Kidney tubule cell (primary cell): Measurements from ENCODE around the gene ANKRD60.
A peak's percentile ranks its signal among the peaks of the same experiment; 100 is the strongest.

Experiments
- DNase-seq: peaks from one replicate; pipeline ENCODE4 v3.0.0-alpha.2; 2018; ENCODE audit warnings: low spot score

The ANKRD60 gene

GRCh38 chr20:58223358-58223941 is 5.0 kb downstream of the ANKRD60 start:
- DNase-seq, result no peak

GRCh38 chr20:58222446-58222845 is 6.0 kb downstream of the ANKRD60 start:
- DNase-seq, result no peak

- no peak for DNase-seq
These were observed 9.1 kb downstream of the ANKRD60 start for GRCh38 chr20:58219342-58219700.

- no peak for DNase-seq
These were observed 9.7 kb downstream of the ANKRD60 start for GRCh38 chr20:58218665-58219341.

- no peak for DNase-seq
These were observed 12.1 kb downstream of the ANKRD60 start for GRCh38 chr20:58216334-58216733.

- DNase-seq, result no peak
These were observed 13.3 kb downstream of the ANKRD60 start for GRCh38 chr20:58215116-58215515.

- no peak for DNase-seq
These were observed 14.1 kb downstream of the ANKRD60 start for GRCh38 chr20:58214310-58214709.

- no peak for DNase-seq
These were observed 14.7 kb downstream of the ANKRD60 start for GRCh38 chr20:58213716-58214115.

GRCh38 chr20:58213121-58213520 is 15.3 kb downstream of the ANKRD60 start:
- no peak for DNase-seq

GRCh38 chr20:58212636-58213035 is 15.8 kb downstream of the ANKRD60 start:
- DNase-seq, result no peak

GRCh38 chr20:58210398-58210747 is 18.1 kb downstream of the ANKRD60 start:
- no peak for DNase-seq

GRCh38 chr20:58209652-58210397 is 18.6 kb downstream of the ANKRD60 start:
- peak; percentile 76 for DNase-seq

- no peak for DNase-seq
These were observed 19.5 kb downstream of the ANKRD60 start for GRCh38 chr20:58208944-58209343.

- no peak for DNase-seq
These were observed 22.6 kb downstream of the ANKRD60 start for GRCh38 chr20:58205850-58206249.

- peak; percentile 37 for DNase-seq
These were observed 26.4 kb downstream of the ANKRD60 start for GRCh38 chr20:58202044-58202443.

GRCh38 chr20:58201616-58202015 is 26.8 kb downstream of the ANKRD60 start:
- DNase-seq, result no peak

- DNase-seq, result no peak
These were observed 29.0 kb downstream of the ANKRD60 start for GRCh38 chr20:58199469-58199868.

- no peak for DNase-seq
These were observed 29.5 kb downstream of the ANKRD60 start for GRCh38 chr20:58198901-58199355.

GRCh38 chr20:58198384-58198783 is 30.1 kb downstream of the ANKRD60 start:
- DNase-seq, result no peak

GRCh38 chr20:58197185-58197469 is 31.3 kb downstream of the ANKRD60 start:
- no peak for DNase-seq

GRCh38 chr20:58196402-58197184 is 31.9 kb downstream of the ANKRD60 start:
- DNase-seq, result no peak

GRCh38 chr20:58195047-58195446 is 33.4 kb downstream of the ANKRD60 start:
- no peak for DNase-seq
